ENCODE results near the gene RSPH9.
"Not testable (repeated sequence)": the region's sequence is repeated elsewhere in the genome, so short reads cannot be mapped to it uniquely, and the experiment has no call there.

Gene RSPH9

DNA sequence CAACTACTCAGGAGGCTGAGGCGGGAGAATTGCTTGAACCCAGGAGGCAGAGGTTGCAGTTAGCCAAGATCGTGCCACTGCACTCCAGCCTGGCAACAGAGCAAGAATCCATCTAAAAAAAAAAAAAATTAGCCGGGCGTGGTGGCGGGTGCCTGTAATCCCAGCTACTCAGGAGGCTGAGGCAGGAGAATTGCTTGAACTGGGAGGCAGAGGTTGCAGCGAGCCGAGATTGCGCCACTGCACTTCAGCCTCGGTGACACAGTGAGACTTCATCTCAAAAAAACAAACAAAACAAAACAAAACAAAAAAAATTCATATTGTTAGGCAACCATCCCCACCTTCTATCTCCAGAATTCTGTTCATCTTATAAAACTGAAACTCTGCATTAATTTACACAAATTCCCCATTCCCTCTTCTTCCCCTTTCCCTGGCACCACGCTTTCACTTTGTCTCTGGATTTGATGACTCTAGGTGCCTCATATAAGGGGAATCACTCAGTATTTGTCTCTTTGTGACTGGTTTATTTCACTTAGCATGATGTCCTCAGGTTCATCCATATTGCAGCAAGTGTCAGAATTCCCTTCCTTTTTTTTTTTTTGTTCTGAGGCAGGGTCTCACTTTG lies 56.2 kb downstream of the RSPH9 start:
- not testable (repeated sequence) for H3K4me3 ChIP-seq (ENCODE audit: low read depth in 1 of 2, low read length in 2 of 2); H3K27ac ChIP-seq (ENCODE audit: low read depth, low read length); H3K27me3 ChIP-seq (ENCODE audit: control insufficient read depth in 1 of 2, insufficient read depth in 2 of 2, low read length in 2 of 2); H3K9ac ChIP-seq (ENCODE audit: low read length); H3K9me3 ChIP-seq (ENCODE audit: low read length); H3K36me3 ChIP-seq (ENCODE audit: insufficient read depth, low read length)
- H3K4me1 ChIP-seq (ENCODE audit: insufficient read depth, low read length), result peaks cover 23% of the 10 kb centered on the region

DNA sequence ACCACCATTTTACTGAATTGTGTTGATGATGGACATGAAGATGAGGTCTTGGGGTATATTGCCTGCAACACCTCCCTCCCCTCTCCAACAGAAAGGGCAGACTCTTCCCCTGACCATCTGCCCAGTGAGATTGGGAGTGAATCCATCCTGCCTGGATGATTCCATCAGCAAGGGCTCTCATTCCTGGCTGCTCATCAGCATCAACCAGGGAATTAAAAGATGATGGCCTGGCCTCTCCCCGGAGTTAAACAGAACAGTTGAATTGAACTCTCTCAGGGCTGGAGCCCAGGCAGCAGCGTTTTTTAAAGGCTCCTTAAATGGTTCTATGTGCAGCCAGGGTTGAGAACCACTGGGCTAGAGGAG lies 57.3 kb downstream of the RSPH9 start:
- no peaks in the 10 kb centered on the region for H3K9me3 ChIP-seq (ENCODE audit: low read length)
- peak overlapping the region in 1 of 2 donors; percentile 29 for H3K4me3 ChIP-seq (ENCODE audit: low read depth in 1 of 2, low read length in 2 of 2)
- H3K27me3 ChIP-seq (ENCODE audit: control insufficient read depth in 1 of 2, insufficient read depth in 2 of 2, low read length in 2 of 2), result no peaks in the 10 kb centered on the region
- no peaks in the 10 kb centered on the region for H3K36me3 ChIP-seq (ENCODE audit: insufficient read depth, low read length)
- no peak overlapping the region for H3K9ac ChIP-seq (ENCODE audit: low read length)
- peak overlapping the region; percentile 80 for H3K27ac ChIP-seq (ENCODE audit: low read depth, low read length)
- peaks cover 32% of the 10 kb centered on the region for H3K4me1 ChIP-seq (ENCODE audit: insufficient read depth, low read length)

DNA sequence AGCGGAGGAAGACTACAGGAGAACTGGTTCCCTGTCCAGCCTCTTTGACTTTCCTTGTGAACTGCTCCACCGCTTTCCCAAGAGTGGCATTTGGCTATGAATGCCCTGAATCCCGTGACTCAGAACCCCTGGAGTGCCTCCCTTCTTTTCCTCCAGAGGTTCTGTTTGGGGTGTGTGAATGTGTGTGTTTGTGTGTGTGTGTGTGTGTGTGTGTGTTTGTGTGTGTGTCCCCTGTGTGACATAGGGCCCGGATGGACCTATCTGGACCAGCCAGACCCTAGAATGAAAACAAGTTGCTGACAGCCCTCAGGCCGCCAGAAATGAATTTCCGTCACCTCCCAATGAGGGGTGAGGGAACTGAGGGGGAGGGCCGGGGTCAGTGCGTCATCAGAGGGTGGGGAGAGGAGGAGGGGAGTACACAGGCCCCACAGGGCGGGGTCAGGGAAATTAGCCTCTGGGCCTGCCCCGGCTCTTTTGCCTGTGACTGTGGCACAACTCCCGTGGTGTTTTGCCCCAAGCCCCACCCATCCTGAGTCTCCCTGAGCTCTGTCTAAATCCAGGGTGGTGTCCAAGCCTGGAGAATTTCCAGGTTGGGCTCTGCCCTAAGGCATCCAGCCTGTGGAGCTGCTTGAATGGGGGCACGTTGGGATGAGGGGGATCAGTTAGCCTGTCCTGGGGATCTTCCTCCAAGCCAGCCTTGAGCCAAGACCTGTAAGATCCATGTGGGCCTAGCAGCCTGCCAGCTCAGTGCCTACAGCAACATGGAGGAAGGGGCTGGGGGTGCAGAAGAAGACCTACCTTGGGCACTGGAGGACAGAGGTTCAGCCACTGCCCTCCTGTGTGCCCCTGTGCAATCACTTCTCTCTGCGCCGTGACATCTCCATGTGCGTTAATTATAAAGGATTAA lies 58.0 kb downstream of the RSPH9 start:
- Histone ChIP-seq H3K27me3 (ENCODE audit: control insufficient read depth in 1 of 2, insufficient read depth in 2 of 2, low read length in 2 of 2) (no peaks in the 10 kb centered on the region), H3K4me1 (ENCODE audit: insufficient read depth, low read length) (peaks cover 32% of the 10 kb centered on the region), H3K36me3 (ENCODE audit: insufficient read depth, low read length) (no peaks in the 10 kb centered on the region), H3K9ac (ENCODE audit: low read length) (no peak overlapping the region), H3K9me3 (ENCODE audit: low read length) (no peaks in the 10 kb centered on the region), H3K27ac (ENCODE audit: low read depth, low read length) (peak overlapping the region; percentile 80), H3K4me3 (ENCODE audit: low read depth in 1 of 2, low read length in 2 of 2) (peak overlapping the region in 1 of 2 donors; percentile 29)

DNA sequence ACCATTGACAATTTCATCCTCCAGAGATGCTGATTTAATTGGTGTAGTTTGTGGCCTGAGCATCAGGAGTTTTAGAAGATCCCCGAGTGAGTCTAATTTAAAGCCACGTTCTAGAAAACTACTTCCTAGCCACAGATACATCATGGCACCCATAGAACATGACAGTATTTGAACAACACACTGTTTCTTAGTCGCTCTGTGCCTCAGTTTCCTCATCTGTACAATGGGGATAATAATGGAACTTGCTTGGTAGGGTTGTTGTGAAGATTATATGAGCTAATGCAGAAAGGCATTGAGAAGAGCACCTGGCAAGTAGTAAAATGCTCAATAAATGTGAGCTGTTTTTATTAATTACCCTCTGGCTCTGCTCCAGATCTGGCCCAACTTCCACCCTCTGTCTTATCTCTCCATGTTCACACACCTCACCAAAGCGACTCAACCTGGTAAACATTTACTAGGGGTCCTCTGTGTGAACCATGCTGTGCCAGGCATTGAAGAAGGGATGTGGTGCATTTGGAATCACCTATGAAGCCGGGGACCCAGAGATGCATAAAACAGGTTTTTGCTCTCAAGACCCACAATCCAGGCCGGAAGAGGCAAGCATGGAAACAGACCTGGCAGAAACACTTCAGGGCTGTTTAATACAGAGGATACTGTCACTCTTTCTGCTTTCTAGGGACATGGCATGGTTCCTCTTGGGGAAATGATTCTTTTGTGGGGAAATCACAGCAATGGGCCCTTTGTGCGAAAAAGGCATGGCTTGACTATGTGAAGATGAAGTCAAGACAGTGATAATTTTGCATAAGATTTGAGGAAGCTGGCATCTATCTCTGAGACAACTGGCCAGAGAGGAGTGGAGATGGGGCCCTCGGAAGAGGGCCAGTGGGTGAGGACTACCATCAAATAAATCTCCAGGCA lies 58.9 kb downstream of the RSPH9 start:
- peaks cover 33% of the 10 kb centered on the region for H3K4me1 ChIP-seq (ENCODE audit: insufficient read depth, low read length)
- H3K27ac ChIP-seq (ENCODE audit: low read depth, low read length), result peak overlapping the region; percentile 80
- no peaks in the 10 kb centered on the region for H3K36me3 ChIP-seq (ENCODE audit: insufficient read depth, low read length)
- H3K9ac ChIP-seq (ENCODE audit: low read length), result no peak overlapping the region
- no peak overlapping the region for H3K4me3 ChIP-seq (ENCODE audit: low read depth in 1 of 2, low read length in 2 of 2)
- no peaks in the 10 kb centered on the region for H3K27me3 ChIP-seq (ENCODE audit: control insufficient read depth in 1 of 2, insufficient read depth in 2 of 2, low read length in 2 of 2)
- no peaks in the 10 kb centered on the region for H3K9me3 ChIP-seq (ENCODE audit: low read length)

DNA sequence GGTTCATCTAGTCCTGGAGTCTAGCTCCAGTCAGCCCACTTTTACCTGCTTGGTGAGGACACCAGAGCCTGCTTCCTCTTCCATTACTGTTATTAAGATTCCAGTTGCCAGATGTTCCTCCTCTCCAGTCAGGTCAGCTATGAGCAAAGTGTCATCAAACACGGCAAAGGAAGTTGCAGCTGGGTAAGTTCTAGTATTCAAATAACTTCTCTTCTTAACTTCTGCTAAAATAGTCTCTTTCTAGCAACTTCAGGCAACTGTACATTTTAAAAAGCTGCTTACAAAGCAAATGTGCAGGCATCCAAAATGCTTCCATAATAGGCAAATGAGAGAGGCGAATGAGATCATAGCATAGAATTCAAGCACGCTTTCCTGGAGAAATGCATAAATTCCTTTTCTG lies 61.2 kb downstream of the RSPH9 start:
- Histone ChIP-seq H3K4me1 (ENCODE audit: insufficient read depth, low read length) (peaks cover 40% of the 10 kb centered on the region), H3K4me3 (ENCODE audit: low read depth in 1 of 2, low read length in 2 of 2) (no peak overlapping the region), H3K27ac (ENCODE audit: low read depth, low read length) (no peak overlapping the region), H3K9ac (ENCODE audit: low read length) (no peak overlapping the region), H3K36me3 (ENCODE audit: insufficient read depth, low read length) (no peaks in the 10 kb centered on the region), H3K9me3 (ENCODE audit: low read length) (no peaks in the 10 kb centered on the region), H3K27me3 (ENCODE audit: control insufficient read depth in 1 of 2, insufficient read depth in 2 of 2, low read length in 2 of 2) (no peaks in the 10 kb centered on the region)

DNA sequence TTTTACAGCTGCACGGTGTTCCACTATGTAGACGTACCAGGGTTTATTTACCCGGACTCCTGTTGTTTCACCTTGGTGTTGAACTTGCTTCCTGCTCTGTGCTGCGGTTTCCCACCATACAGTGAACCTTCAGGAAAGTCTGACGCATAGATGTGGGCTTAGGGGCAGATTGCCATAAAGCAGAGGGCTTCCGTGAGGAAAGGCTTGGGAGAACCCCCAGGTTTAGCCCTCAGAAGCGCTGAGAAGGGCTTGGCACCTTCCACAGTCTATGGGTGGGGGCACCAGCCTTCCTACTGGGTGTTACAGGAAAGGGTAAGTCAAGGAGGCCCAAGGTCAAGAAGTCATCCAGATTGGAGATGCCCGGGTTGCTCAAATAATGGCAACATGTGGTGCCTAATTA lies 62.0 kb downstream of the RSPH9 start:
- Histone ChIP-seq H3K9me3 (ENCODE audit: low read length) (no peaks in the 10 kb centered on the region), H3K27me3 (ENCODE audit: control insufficient read depth in 1 of 2, insufficient read depth in 2 of 2, low read length in 2 of 2) (no peaks in the 10 kb centered on the region), H3K4me1 (ENCODE audit: insufficient read depth, low read length) (peaks cover 37% of the 10 kb centered on the region), H3K27ac (ENCODE audit: low read depth, low read length) (no peak overlapping the region), H3K36me3 (ENCODE audit: insufficient read depth, low read length) (no peaks in the 10 kb centered on the region), H3K4me3 (ENCODE audit: low read depth in 1 of 2, low read length in 2 of 2) (no peak overlapping the region), H3K9ac (ENCODE audit: low read length) (no peak overlapping the region)

DNA sequence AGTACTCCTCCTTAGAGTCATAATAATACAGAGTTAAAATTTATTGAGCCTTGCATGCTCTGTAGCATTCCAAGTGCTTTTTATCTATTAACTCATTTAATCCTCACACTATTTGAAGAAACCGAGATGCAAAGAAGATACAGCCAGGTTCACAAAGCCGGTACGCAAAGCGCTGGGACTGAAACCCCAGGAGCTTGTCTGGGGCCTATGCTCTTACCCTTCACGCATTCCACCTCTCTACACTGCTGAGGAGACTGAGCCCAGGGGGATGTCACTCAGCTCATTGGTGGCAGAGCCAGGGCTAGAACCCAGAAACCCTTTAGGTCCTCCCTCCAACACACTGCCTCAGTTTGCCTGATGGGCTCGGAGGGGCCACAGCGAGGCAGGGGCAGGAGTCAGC lies 62.4 kb downstream of the RSPH9 start:
- Histone ChIP-seq H3K9me3 (ENCODE audit: low read length) (no peaks in the 10 kb centered on the region), H3K4me3 (ENCODE audit: low read depth in 1 of 2, low read length in 2 of 2) (no peak overlapping the region), H3K36me3 (ENCODE audit: insufficient read depth, low read length) (no peaks in the 10 kb centered on the region), H3K9ac (ENCODE audit: low read length) (no peak overlapping the region), H3K27ac (ENCODE audit: low read depth, low read length) (no peak overlapping the region), H3K27me3 (ENCODE audit: control insufficient read depth in 1 of 2, insufficient read depth in 2 of 2, low read length in 2 of 2) (no peaks in the 10 kb centered on the region), H3K4me1 (ENCODE audit: insufficient read depth, low read length) (peaks cover 32% of the 10 kb centered on the region)

DNA sequence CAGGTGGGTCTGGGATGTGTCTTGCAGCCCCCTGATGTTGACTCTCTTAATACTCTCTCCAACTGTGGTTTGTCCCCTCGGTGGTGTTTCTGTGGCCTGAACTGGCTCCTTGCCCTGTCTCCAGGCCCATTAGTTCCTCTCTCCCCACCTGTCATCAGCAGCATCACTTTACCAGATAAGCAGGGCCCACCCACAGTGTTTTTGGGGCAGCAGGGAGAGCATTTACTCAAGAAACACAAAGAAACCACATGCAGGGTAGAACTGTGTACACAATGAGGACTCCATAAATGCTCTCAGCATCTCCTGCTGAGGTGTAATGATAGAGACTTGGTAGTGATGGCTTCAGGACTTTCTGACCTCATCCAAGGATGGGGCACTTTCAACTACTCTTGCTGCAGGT lies 62.9 kb downstream of the RSPH9 start:
- Histone ChIP-seq H3K27me3 (ENCODE audit: control insufficient read depth in 1 of 2, insufficient read depth in 2 of 2, low read length in 2 of 2) (no peaks in the 10 kb centered on the region), H3K4me1 (ENCODE audit: insufficient read depth, low read length) (peaks cover 27% of the 10 kb centered on the region), H3K27ac (ENCODE audit: low read depth, low read length) (no peak overlapping the region)

DNA sequence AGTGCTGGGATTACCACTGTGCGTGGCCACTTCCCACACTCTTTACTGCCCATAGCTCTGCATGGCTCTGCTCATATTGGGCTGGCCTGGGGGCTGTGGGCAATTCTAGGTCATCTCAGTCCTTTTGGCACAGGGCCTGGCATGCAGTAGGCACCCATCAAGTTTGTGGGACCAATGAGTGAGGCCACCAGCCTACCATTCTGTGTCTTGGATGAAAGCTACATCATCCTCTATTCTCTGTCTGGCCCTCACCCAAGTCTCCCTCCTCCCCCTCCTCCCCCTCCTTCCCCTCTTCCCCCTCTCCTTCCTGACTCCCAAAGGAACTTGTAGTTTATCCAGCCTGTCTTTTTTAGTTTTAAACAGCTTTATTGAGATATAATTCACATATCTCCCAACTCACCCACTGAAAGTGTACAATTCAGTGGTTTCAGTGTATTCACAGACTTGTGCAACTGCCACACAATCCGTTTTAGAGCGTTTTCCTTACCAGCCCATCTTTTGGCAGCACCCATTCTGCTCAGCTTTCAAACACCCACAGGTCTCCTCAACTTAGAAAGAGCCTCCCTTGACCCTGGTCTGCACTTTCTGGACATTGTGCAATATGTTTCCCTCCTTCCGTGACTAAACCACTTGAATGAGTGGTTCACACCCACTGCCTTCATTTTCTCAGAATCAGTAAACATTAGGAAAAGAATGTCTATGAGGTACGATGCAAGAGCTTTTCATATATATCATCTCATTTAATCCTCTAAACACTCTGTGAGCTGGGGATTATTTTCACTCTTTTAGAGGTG lies 64.2 kb downstream of the RSPH9 start:
- Histone ChIP-seq H3K4me3 (ENCODE audit: low read depth in 1 of 2, low read length in 2 of 2) (no peak overlapping the region), H3K27ac (ENCODE audit: low read depth, low read length) (no peak overlapping the region), H3K9ac (ENCODE audit: low read length) (no peak overlapping the region), H3K4me1 (ENCODE audit: insufficient read depth, low read length) (peaks cover 22% of the 10 kb centered on the region), H3K36me3 (ENCODE audit: insufficient read depth, low read length) (no peaks in the 10 kb centered on the region), H3K9me3 (ENCODE audit: low read length) (no peaks in the 10 kb centered on the region), H3K27me3 (ENCODE audit: control insufficient read depth in 1 of 2, insufficient read depth in 2 of 2, low read length in 2 of 2) (no peaks in the 10 kb centered on the region)

More for the DNA sequence above, 62.9 kb downstream of the RSPH9 start:
- H3K36me3 ChIP-seq (ENCODE audit: insufficient read depth, low read length), result no peaks in the 10 kb centered on the region
- H3K4me3 ChIP-seq (ENCODE audit: low read depth in 1 of 2, low read length in 2 of 2), result no peak overlapping the region
- no peaks in the 10 kb centered on the region for H3K9me3 ChIP-seq (ENCODE audit: low read length)
- no peak overlapping the region for H3K9ac ChIP-seq (ENCODE audit: low read length)

DNA sequence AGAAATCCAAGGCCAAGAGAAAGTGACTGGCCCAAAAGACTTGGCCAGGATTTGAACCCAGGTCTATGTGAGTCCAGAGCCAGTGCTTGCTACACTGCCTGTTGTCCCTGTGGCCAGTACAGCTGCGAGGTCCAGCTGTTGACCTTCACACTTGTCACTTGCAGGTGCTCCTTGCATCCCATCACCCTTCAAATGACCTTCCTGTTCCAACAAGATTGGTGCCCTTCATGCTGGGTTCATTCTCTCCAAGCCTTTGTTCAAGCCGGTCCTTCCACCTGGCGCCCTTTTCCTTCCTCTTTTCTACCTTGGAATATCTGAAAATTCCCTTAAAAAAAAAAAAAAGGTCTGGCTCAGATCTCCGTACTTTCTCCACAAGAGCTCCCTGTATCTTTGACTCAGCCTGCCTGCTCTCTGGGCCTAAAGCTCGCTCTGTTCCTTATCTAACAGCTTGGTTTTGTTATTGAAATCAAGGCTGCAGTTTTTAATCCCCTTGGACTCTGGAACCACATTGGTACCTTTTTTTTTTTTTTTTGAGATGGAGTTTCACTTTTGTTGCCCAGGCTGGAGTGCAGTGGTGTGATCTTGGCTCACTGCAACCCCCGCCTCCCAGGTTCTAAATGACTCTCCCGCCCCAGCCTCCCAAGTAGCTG lies 64.9 kb downstream of the RSPH9 start:
- peaks cover 22% of the 10 kb centered on the region for H3K4me1 ChIP-seq (ENCODE audit: insufficient read depth, low read length)
- no peaks in the 10 kb centered on the region for H3K9me3 ChIP-seq (ENCODE audit: low read length)
- no peak overlapping the region for H3K27ac ChIP-seq (ENCODE audit: low read depth, low read length)
- H3K36me3 ChIP-seq (ENCODE audit: insufficient read depth, low read length), result no peaks in the 10 kb centered on the region
- H3K9ac ChIP-seq (ENCODE audit: low read length), result no peak overlapping the region
- no peak overlapping the region for H3K4me3 ChIP-seq (ENCODE audit: low read depth in 1 of 2, low read length in 2 of 2)
- no peaks in the 10 kb centered on the region for H3K27me3 ChIP-seq (ENCODE audit: control insufficient read depth in 1 of 2, insufficient read depth in 2 of 2, low read length in 2 of 2)

All from muscle layer of colon (tissue), 2 donors.